GM10266 (cell line): ENCODE results near the gene DIPK1B.
"Not testable (repeated sequence)": the region's sequence is repeated elsewhere in the genome, so short reads cannot be mapped to it uniquely, and the experiment has no call there.

Experiments
- DNase-seq: peaks from one replicate; pipeline ENCODE4 v3.0.0; 2012; ENCODE audit errors: extremely low spot score
- TF ChIP-seq, protein P1 (sequence below): IDR thresholded peaks from 2 replicates; pipeline ENCODE4 v1.5.1; 2012; ENCODE audit warnings: mild to moderate bottlenecking, low read depth; ENCODE audit not compliant: control insufficient read depth, insufficient read depth; ENCODE audit errors: missing control alignments

Gene DIPK1B

DNA sequence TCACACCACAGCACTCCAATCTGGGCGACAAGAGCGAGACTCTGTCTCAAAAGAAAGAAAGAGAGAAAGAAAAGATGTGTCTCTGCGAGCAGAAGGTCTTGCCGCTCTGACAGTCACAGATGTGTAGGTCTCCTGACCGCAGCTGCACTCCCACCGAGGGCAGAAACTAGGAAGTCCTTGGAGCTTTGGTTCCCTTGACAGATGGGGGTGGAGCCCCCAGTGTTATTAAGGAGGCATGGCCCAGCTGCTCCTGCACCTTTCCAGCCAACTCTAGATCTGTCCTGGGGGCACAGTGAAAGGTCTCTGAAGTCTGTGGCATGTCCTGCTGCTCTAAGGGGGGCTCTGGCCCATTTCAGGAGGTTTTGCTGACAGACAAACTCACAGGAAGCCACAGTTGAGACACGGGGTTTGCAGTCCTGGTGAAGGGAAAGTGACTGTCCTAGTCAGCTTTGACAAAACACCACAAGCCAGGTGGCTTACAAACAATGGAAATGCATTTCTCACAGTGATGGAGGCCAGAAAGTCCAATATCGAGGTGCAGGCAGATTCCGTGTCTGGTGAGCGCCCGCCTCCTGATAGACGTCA is 9.0 kb upstream of the DIPK1B start:
- DNase-seq, result no peak

DNA sequence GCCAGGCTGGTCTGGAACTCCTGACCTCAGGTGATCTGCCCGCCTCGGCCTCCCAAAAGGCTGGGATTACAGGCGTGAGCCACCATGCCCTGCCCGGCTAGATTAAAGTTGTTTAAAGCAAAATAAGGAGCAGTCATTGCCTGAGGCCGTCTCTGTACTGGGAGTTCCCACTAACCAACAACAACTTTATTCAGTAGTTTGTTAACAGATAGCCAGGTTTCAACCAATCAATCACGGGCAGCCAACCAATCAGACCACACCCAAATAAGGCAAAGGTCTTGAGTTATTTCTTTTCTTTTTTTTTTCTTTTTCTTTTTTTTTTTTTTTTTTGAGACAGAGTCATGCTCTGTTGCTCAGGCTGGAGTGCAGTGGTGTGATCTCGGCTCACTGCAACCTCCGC is 7.6 kb upstream of the DIPK1B start:
- not testable (repeated sequence) for DNase-seq

More for the DNA sequence above, 9.0 kb upstream of the DIPK1B start:
- TF ChIP-seq, protein P1, sequence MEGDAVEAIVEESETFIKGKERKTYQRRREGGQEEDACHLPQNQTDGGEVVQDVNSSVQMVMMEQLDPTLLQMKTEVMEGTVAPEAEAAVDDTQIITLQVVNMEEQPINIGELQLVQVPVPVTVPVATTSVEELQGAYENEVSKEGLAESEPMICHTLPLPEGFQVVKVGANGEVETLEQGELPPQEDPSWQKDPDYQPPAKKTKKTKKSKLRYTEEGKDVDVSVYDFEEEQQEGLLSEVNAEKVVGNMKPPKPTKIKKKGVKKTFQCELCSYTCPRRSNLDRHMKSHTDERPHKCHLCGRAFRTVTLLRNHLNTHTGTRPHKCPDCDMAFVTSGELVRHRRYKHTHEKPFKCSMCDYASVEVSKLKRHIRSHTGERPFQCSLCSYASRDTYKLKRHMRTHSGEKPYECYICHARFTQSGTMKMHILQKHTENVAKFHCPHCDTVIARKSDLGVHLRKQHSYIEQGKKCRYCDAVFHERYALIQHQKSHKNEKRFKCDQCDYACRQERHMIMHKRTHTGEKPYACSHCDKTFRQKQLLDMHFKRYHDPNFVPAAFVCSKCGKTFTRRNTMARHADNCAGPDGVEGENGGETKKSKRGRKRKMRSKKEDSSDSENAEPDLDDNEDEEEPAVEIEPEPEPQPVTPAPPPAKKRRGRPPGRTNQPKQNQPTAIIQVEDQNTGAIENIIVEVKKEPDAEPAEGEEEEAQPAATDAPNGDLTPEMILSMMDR, result no peak

DNA sequence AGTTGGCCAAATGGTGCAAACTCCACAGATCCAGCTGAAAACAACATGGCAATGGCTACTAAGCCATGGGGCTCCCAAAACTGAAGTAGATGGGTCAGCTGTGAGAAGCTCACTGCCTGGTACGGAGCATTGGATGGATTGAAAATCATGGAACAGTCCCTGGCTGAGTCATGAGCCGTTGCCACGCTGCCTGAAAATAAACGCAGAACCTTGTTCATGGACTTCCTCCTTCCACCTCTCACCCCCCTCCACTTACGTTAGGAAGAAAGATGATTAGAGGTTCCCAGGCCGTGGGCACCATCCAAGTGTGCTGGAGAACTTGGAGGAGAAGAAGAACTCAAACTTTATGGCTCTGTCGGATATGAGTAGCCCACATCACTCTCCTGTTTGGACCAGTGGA is 6.8 kb upstream of the DIPK1B start:
- TF ChIP-seq, protein P1, result no peak
- no peak for DNase-seq

DNA sequence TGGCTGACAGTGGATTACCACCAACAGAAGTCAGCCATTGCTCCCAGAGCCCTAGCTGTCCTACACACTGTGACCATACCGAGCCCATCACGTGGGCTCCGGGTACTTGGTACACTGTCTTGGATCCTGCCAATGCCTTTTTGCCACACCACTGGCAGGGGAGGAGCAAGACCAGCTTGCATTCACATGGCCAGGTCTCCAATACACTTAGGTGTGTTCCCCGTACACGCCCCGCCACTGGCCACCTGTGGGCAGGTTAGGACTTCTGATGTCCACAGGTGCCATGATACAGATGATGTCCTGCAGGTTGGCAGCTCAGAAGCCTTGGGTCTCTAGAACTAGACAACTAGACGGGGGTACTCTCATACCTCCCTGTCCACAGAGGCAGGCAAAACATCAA is 5.4 kb upstream of the DIPK1B start:
- TF ChIP-seq, protein P1, result no peak
- no peak for DNase-seq

DNA sequence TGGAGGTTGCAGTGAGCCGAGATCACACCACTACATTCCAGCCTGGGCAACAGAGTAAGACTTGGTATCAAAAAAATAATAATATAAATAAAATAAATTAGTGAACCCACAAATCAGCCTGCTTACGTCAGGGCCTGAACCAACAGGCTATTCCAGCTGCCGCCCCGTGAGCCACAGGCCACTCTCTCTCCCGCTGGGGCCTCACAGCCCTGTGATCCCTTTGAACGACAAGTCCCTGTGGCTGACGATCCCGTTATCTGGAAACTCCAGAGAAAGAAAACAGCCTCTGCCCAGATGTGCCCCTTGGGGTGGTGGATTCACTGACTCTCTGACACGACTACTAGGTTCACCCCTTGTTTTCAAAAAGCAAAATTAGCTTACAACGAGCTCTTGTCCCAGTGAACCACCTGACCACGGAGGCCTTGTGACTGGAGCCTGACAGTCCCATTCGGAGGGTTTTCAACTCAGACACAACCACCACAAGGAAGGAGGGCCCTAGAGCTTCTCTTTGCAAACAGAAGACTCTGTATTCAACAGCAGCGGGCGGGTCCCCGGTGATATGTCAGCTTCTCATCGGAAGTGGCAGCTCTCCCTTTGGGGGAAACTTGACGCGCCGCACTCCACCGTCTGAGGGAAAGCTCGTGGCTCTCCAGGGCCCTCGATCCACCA is 4.4 kb upstream of the DIPK1B start:
- TF ChIP-seq, protein P1, result no peak

DNA sequence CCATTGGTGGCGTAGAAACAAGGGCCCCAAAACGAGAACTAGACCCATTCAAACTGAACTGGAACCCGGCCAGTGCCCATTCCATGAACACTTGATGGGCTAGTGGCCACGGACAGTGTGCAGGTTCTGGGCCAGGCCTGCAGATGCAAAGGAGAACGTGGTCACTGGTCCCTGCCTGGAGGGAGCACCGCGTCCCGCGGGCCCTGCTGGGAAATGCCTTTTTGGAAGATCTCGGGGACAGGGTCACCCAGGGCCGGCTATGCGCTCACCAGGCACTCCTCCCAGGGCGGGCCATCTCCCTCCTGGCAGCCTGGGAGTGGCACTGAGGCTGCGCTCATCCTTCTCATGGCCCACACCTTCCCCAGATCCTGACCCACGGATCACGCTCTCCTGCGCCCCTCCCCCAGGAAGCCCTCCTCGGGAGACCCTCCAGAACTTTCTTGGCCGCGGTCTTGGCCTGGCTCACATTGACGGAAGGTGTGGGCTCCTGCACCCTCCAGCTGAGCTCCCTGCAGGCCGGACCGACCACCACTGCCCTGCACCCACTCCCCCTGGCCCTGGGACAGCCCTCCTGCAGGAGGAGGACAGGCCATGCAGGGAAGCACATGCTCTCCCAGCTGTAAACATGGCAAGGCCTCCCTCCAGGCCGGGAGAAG is 2.8 kb upstream of the DIPK1B start:
- TF ChIP-seq, protein P1, result no peak
- DNase-seq, result no peak

More for the DNA sequence above, 4.4 kb upstream of the DIPK1B start:
- DNase-seq, result no peak

DNA sequence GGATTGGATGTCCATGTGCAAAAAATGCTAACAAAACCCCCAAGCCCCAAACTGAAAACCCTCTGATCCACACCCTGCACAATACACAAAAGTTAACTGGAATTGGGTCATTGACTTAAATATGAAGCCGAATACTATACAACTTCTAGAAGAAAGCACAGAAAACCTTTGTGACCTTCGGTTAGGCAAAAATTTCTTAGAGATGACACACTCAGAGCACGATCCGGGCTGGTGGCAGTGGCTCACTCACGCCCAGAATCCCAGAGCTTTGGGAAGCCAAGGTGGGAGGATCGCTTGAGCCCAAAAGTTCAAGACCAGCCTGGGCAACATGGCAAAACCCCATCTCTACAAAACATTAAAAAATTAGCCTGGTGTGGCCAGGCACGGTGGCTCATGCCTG is 1.8 kb upstream of the DIPK1B start:
- DNase-seq, result no peak
- TF ChIP-seq, protein P1, result no peak

DNA sequence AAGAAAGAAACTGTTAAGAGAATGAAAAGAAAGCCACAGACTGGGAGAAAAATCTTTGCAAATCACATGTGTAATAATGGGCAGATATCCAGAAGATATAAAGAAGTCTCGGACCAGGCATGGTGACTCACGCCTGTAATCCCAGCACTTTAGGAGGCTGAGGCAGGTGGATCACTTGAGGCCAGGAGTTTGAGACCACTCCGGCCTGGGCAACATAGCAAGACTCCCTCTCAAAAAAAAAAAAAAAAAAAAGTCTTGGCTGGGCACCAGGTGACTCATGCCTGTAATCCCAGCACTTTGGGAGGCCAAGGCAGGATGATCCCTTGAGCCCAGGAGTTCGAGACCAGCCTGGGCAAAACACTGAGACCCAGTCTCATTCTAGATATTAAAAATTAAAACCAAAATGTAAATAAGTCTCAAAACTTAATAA is 1.1 kb upstream of the DIPK1B start:
- DNase-seq, result not testable (repeated sequence)
